Endothelial cell (in vitro differentiated cells): Measurements from ENCODE around the gene SLC35B2. TPM values are rescaled to one million over a fixed set of nuclear protein-coding genes. Genes with fewer than 3 reads are reported as not detected.

Experiments used
- DNase-seq: peaks from one replicate; pipeline ENCODE4 v3.0.0; 2021; ENCODE audit warnings: low spot score
- H3K27ac Mint-ChIP-seq: one replicate; pipeline ENCODE4 v1.8.0; 2021; ENCODE audit warnings: mixed read lengths, inconsistent platforms; ENCODE audit not compliant: unreplicated experiment
- H3K27me3 Mint-ChIP-seq: one replicate; pipeline ENCODE4 v1.8.0; 2021; ENCODE audit warnings: mild to moderate bottlenecking, moderate library complexity, mixed read lengths, inconsistent platforms; ENCODE audit not compliant: unreplicated experiment
- H3K36me3 Mint-ChIP-seq: one replicate; pipeline ENCODE4 v1.8.0; 2021; ENCODE audit warnings: mild to moderate bottlenecking, low read depth, mixed read lengths, inconsistent platforms; ENCODE audit not compliant: unreplicated experiment
- H3K4me1 Mint-ChIP-seq: one replicate; pipeline ENCODE4 v1.8.0; 2021; ENCODE audit warnings: mild to moderate bottlenecking, mixed read lengths, inconsistent platforms; ENCODE audit not compliant: unreplicated experiment
- H3K4me3 Mint-ChIP-seq: one replicate; pipeline ENCODE4 v1.8.0; 2021; ENCODE audit warnings: mild to moderate bottlenecking, mixed read lengths, inconsistent platforms; ENCODE audit not compliant: unreplicated experiment
- H3K9me3 Mint-ChIP-seq: one replicate; pipeline ENCODE4 v1.8.0; 2021; ENCODE audit warnings: mixed read lengths, inconsistent platforms; ENCODE audit not compliant: unreplicated experiment
- total RNA-seq: library from RNA; stranded (reverse); fragmentation: NEBNext Ultra II Directional; extraction: Animal tissue kit (Norgen Biotek cat#: 25700); gene quantifications from one replicate; pipeline ENCODE4 v1.2.1, GENCODE V29; 2021; ENCODE audit not compliant: unreplicated experiment
- TF ChIP-seq, protein P1 (sequence below): fragments of 200-600 bp; sonication (generic); IDR thresholded peaks from one replicate; pipeline ENCODE4 v1.5.0; 2021; ENCODE audit warnings: antibody characterized with exemption; ENCODE audit not compliant: unreplicated experiment

SLC35B2 gene
- total RNA-seq, 1 donor from 2014 or later = 31.8 TPM

DNA sequence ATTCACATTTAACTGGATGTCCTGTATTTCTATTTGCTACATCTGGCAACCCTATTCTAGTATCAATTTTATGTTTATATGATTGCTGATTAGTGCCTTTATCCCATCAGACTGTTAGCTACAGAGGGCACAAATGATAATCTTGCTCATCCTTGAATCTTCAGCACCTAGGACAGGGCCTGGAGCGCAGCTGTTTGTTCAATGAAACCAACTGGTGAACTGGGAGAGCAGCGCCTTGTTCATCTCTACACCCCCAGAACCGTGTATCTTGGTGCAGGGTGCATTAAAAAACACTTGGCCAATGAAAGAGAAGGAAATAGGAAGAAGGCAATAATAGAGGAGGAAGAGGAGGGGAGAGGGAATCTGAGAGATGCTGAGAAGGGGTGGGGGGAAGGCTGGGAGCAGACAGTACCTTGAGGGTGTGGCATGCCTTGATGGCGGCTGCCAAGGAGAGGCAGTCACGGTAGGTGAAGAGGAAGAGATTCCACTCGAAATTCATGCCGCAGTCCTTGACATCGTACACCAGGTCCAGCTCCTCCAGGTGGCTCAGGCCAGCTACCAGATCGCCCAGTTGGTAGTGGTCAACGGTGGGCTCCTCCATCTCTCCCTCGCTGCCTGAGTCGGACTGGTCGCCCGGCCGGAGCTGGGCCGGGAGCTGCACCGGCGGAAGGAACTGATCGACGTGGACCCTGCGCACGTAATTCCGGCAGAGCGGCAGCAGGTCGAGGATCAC is 28.4 kb upstream of the SLC35B2 start:
- H3K27me3 Mint-ChIP-seq = peaks cover 15% of the 10 kb centered on the region
- no peak for DNase-seq
- H3K4me3 Mint-ChIP-seq = no peak overlapping the region
- peaks cover 6% of the 10 kb centered on the region for H3K4me1 Mint-ChIP-seq
- peaks cover 4% of the 10 kb centered on the region for H3K36me3 Mint-ChIP-seq
- H3K27ac Mint-ChIP-seq = no peak overlapping the region
- TF ChIP-seq, protein P1, sequence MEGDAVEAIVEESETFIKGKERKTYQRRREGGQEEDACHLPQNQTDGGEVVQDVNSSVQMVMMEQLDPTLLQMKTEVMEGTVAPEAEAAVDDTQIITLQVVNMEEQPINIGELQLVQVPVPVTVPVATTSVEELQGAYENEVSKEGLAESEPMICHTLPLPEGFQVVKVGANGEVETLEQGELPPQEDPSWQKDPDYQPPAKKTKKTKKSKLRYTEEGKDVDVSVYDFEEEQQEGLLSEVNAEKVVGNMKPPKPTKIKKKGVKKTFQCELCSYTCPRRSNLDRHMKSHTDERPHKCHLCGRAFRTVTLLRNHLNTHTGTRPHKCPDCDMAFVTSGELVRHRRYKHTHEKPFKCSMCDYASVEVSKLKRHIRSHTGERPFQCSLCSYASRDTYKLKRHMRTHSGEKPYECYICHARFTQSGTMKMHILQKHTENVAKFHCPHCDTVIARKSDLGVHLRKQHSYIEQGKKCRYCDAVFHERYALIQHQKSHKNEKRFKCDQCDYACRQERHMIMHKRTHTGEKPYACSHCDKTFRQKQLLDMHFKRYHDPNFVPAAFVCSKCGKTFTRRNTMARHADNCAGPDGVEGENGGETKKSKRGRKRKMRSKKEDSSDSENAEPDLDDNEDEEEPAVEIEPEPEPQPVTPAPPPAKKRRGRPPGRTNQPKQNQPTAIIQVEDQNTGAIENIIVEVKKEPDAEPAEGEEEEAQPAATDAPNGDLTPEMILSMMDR = no peak
- no peaks in the 10 kb centered on the region for H3K9me3 Mint-ChIP-seq

DNA sequence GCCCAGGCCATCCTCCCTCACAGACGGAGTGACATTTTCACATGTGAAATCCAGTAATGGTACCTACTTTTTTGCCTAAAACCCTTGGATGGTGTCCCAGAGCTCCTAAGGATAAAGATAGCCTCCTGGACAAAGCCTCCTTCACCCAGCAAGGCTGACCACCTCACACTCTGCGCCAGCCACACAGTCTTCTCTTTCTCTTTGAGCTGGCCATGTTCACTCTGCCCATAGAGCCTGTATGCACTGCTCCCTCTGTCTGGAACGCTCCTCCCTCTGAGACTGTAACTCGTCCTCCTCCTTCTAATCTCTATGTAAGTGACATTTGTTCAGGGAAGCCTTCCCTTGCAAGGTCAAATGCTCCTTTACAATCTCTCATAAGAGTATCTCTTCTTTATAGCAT is 27.5 kb upstream of the SLC35B2 start:
- DNase-seq = no peak
- peaks cover 6% of the 10 kb centered on the region for H3K4me1 Mint-ChIP-seq
- no peaks in the 10 kb centered on the region for H3K9me3 Mint-ChIP-seq
- H3K4me3 Mint-ChIP-seq = no peak overlapping the region
- H3K36me3 Mint-ChIP-seq = peaks cover 4% of the 10 kb centered on the region
- TF ChIP-seq, protein P1 = no peak
- no peak overlapping the region for H3K27ac Mint-ChIP-seq
- H3K27me3 Mint-ChIP-seq = peaks cover 11% of the 10 kb centered on the region

DNA sequence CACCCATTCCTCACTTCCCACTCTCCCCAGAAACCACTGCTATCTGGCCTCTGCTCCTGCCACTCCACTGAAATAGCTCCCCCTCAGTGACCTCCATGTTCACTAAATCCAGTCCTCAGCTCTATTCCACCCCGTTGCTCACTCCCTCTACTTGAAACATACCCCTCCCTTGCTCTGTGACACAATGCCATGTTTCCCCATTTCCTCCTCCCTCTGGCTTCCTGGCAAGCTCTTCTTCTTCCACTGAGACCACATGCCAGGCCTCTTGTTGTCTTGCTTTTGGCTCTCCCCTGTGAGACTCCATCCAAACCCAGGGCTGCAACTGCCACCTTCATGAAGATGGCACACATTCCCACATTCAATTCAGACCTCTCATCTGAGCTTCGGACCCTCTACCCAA is 26.8 kb upstream of the SLC35B2 start:
- peaks cover 6% of the 10 kb centered on the region for H3K4me1 Mint-ChIP-seq
- H3K4me3 Mint-ChIP-seq = no peak overlapping the region
- no peak for DNase-seq
- H3K9me3 Mint-ChIP-seq = no peaks in the 10 kb centered on the region
- TF ChIP-seq, protein P1 = no peak
- H3K27ac Mint-ChIP-seq = no peak overlapping the region
- peaks cover 16% of the 10 kb centered on the region for H3K27me3 Mint-ChIP-seq
- peaks cover 4% of the 10 kb centered on the region for H3K36me3 Mint-ChIP-seq

DNA sequence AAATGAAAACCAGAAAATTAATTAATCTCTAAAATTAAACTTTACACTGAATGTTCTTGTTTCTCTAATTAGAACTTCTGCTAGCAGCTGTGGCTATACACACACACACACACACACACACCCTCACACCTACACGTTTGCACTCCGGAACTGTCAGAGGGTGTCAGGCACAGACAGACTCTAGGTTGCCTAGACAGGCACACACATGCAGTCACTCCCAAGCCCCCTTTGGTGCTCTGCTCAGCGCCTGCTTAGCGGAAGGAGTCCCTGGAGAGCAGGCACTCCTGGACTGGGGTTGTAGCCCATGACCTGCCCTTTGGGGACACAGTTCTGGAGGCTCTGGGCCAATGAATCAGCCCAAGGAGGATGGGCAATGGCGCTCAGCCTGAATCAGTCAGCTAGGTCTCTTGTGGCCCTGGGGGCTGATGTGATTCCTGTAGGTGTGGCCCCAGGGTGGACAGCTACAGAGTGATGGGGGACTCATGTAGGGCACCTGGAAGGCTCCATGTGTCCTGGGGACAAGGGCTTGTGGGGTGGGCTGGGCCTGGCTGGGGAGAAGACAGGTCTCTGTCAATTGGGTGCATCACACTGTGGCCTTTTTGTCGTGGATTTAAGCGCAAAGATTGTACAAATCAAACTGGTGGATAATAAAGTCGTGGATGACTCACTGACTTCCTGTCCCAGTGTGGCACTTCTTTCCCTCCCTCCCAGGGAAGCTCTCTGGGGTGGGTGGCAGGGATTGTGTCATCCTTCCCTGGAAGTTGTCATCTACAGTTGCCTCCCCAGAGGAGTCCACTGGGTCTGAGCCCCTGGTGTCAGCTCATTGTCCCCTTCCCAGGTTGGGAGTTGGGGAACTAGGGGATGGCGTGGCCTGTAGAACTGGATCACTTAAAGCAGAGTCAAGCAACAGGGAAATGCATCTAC is 21.7 kb upstream of the SLC35B2 start:
- Mint-ChIP-seq H3K9me3 (no peaks in the 10 kb centered on the region), H3K4me3 (no peak overlapping the region), H3K27me3 (peaks cover 16% of the 10 kb centered on the region), H3K4me1 (peaks cover 1% of the 10 kb centered on the region), H3K36me3 (no peaks in the 10 kb centered on the region), H3K27ac (no peak overlapping the region)
- TF ChIP-seq, protein P1 = no peak
- no peak for DNase-seq
